GM21723 (cell line): ENCODE results near the gene PTPRD.
"Not testable (repeated sequence)": the region's sequence is repeated elsewhere in the genome, so short reads cannot be mapped to it uniquely, and the experiment has no call there.

Experiments used
- ATAC-seq: cut with Tn5 transposase; IDR thresholded peaks from one replicate; pipeline ENCODE4 v1.9.1; 2021; ENCODE audit warnings: mild to moderate bottlenecking, moderate library complexity; ENCODE audit not compliant: unreplicated experiment

The PTPRD gene

GRCh38 chr9:9998491-9999287, 614.1 kb downstream of the PTPRD start:
- ATAC-seq = no peak

GRCh38 chr9:9997585-9997984, 615.2 kb downstream of the PTPRD start:
- ATAC-seq = no peak

- no peak for ATAC-seq
Observed at GRCh38 chr9:9996259-9996658, 616.5 kb downstream of the PTPRD start.

GRCh38 chr9:9992936-9993335, 619.9 kb downstream of the PTPRD start:
- no peak for ATAC-seq

GRCh38 chr9:9973062-9973461, 639.7 kb downstream of the PTPRD start:
- no peak for ATAC-seq

GRCh38 chr9:9970514-9970913, 642.3 kb downstream of the PTPRD start:
- no peak for ATAC-seq

GRCh38 chr9:9963841-9964240, 649.0 kb downstream of the PTPRD start:
- ATAC-seq = no peak

GRCh38 chr9:9961934-9962333, 650.9 kb downstream of the PTPRD start:
- ATAC-seq = no peak

- ATAC-seq = no peak
Observed at GRCh38 chr9:9961487-9961886, 651.3 kb downstream of the PTPRD start.

GRCh38 chr9:9951556-9952160, 661.1 kb downstream of the PTPRD start:
- ATAC-seq = no peak

GRCh38 chr9:9950813-9951212, 662.0 kb downstream of the PTPRD start:
- no peak for ATAC-seq

GRCh38 chr9:9949978-9950377, 662.8 kb downstream of the PTPRD start:
- ATAC-seq = no peak

GRCh38 chr9:9949368-9949767, 663.4 kb downstream of the PTPRD start:
- no peak for ATAC-seq

GRCh38 chr9:9945966-9946365, 666.8 kb downstream of the PTPRD start:
- no peak for ATAC-seq

- peak; percentile 85 for ATAC-seq
Observed at GRCh38 chr9:9942764-9943424, 669.9 kb downstream of the PTPRD start.

- ATAC-seq = no peak
Observed at GRCh38 chr9:9938432-9938831, 674.4 kb downstream of the PTPRD start.

GRCh38 chr9:9931464-9931863, 681.3 kb downstream of the PTPRD start:
- ATAC-seq = not testable (repeated sequence)

- ATAC-seq = no peak
Observed at GRCh38 chr9:9924376-9924775, 688.4 kb downstream of the PTPRD start.

GRCh38 chr9:9921805-9922204, 691.0 kb downstream of the PTPRD start:
- no peak for ATAC-seq

GRCh38 chr9:9920425-9921060, 692.3 kb downstream of the PTPRD start:
- ATAC-seq = no peak

- ATAC-seq = no peak
Observed at GRCh38 chr9:9919174-9919775, 693.5 kb downstream of the PTPRD start.
